GM21825 (cell line): ENCODE data around the gene TSPEAR.

Experiments used
- ATAC-seq: cut with Tn5 transposase; IDR thresholded peaks from one replicate; pipeline ENCODE4 v1.9.1; 2021; ENCODE audit warnings: mild to moderate bottlenecking, moderate library complexity; ENCODE audit not compliant: unreplicated experiment

TSPEAR gene

DNA sequence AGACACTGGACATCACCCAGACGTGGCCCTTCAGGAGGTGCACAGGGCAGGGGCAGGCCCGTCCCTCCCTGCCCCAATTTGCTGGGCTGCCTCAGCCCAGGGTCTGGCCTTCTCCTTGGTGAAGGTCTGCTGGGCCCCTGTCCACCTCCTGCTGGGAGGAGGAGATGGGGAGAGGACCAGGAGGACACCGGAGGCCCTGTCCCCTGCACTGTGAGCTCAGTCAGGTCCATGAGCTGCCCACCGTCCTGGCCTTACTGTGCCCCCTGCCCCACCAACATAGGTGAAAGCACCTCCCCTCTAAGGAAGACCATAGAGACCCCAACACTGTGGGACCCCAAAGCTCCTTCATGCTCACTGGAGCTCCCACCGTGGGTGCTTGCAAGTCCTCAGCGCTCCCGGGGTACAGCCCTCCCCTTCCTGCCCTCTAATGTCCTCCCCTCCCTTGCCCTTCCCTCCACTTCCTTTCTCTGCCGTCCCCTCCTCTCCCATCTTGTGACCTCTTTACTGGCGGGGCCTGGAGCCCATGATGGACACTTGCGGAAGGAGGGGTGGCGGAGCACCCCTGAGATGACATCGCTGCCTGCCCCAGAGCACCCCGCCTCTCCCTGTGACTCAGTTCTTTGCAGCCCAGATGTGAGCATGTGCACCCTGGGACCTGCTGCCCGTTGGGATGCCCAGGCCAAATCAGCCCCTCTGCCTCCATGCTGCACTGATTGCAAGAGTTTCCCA, 251.5 kb downstream of the TSPEAR start:
- no peak for ATAC-seq

DNA sequence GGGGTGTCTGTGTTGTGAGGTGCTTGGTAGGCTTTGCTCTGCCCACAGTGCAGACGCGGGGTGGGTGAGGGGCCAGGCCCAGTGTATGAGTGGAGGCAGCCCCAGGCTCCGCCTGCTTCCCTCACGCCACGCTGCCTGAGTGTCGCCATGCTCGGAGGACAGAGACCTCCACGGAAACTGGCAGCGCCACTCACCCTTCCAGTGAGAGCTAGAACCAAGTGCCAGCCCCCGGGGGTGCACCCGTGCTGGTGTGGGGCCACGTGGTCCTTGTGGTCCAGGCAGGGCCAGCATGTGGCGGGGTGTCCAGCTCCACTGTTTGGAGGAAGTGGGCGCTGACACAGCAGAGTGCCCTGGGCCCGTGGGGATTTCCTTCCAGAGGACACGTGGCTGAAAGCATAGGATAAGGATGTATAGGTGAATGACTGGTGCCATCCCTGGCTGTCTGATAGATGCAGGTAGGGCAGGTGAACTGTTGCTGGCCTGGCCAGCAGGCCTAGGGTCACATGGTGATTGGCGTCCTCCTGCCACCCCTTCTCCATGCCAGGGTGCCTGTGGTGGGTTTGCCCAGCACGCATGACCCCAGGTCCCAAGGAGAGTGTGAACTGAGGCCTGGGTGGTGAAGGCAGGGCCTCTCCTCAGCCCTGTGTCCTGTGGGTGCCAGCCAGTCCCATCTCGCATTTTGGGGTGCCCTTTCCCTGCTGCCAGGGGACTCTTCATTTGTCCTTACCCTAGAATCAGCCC, 252.2 kb downstream of the TSPEAR start:
- no peak for ATAC-seq

DNA sequence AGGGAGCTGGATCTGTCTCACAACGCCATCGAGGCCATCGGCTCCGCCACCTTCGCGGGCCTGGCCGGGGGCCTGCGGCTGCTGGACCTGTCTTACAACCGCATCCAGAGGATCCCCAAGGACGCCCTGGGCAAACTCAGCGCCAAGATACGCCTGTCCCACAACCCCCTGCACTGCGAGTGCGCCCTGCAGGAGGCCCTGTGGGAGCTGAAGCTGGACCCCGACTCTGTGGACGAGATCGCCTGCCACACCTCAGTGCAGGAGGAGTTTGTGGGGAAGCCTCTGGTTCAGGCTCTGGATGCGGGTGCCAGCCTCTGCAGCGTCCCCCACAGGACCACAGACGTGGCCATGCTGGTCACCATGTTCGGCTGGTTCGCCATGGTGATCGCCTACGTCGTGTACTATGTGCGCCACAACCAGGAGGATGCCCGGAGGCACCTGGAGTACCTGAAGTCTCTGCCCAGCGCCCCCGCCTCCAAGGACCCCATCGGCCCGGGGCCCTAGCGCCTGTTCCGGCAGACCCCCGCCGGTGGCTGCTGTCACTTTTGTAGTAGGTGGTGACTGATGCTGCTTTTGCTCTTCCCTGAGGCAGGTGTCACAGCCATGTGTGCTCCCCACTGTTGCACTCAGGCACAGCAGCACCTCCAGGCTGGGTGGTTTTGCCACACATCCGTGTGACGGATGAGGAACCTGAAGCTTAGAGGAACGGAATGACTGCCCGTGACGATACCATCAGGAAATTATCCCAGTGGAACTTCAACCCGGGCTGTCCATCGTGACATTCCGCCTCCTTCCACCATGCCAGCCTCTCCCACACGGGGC, 254.2 kb downstream of the TSPEAR start:
- ATAC-seq = no peak

DNA sequence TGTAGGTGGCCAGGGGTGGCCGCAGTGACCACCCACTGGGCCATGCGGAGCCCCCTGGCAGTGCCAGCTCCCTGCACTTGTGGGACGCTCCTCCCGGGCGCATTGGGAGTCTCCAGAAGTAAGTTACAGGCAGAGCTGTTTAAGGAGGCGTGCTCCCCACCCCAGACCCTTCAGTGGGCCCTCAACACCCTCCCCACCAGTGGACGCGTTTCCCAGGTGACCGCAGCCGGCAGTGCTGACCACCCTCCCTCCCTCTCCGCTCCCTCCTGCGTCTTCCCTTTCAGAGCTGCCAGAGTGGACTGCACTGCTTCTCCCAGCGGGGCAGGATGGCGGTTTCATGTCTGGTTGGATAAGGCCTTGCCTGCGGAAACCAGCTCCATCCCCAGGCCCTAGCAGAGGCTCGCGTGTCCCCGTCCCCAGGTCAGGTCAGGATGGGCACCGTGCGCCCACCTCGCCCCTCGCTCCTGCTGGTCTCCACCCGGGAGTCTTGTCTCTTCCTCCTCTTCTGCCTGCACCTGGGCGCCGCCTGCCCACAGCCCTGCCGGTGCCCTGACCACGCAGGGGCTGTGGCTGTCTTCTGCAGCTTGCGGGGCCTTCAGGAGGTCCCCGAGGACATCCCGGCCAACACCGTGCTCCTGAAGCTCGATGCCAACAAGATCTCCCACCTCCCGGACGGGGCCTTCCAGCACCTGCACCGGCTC, 255.0 kb downstream of the TSPEAR start:
- peak; percentile 10 for ATAC-seq

DNA sequence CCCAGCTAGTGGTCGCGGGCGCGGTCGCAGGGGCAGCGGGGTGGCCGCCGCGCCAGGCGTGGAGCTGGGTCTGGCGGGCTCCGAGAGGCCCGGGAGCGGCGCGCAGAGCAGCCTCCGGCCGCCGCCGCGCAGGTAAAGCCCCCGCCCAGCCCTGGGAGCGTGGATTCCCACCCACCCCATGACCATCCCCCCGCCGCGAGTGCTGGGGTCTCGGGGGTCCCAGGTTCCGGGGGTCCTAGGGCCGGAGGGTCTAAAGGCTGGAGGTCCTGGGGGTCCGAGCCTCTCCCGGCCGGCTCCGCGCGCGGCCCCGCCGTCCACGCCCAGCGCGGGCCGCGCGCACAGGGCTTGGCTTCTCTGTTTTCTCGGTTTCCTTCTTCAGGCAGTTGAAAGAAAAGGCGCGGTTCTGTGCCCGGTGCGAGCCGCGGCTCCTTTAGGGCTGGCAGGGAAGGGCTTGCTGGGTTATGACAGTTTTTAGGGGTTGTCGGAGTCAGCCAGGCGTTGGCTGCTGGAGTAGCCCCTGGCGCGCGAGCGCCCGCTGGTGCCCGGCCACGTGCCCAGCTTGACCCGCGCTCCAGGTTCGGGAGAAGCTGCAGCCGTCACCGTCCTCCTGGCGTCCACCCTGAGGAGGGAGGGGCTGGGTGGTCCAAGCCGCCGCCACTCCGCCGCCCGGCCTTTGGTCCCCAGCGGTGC, 255.7 kb downstream of the TSPEAR start:
- peak; percentile 41 for ATAC-seq

DNA sequence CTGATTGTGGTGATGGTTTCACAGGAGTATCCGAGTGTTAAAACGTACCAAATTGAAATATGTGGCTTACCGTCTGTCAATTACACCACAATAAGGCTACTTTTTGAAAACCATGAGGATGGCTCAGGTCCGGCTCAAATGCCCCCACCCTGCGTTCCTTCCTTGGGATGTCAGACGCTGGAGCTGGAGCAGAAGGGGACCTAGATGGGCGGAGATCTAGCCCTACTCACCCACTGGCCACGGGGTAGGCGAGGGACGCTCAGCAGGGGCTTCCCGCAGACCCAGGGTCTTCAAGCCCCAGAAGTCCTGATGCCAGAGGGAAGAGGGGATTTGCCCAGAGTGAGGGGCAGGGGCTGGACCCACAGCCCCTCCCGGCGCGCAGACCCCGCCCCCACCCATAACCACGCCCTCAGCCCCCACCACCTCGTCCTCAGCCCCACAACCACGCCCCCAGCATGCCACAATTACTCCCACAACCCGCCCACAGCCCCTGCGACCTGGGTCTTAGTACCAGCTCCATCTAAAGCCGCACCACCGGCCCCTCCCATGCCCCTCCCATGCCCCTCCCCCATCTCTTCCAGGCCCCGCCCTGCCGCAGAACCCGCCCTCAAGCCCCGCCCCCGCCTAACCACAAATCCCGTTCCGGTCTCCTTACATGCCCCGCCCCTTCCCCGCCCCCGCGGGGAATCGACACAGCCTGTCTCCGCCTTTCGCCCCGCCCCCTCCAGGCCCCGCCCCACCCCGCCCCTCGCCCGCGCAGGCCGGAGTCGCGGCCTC, 256.4 kb downstream of the TSPEAR start, which contains the start of gene LRRC3:
Gene LRRC3 (plus strand): TSS at position 764 of the 777 bp plus-strand sequence. CDS start 1,135 bp downstream, outside the sequence.
- peak; percentile 53 for ATAC-seq

DNA sequence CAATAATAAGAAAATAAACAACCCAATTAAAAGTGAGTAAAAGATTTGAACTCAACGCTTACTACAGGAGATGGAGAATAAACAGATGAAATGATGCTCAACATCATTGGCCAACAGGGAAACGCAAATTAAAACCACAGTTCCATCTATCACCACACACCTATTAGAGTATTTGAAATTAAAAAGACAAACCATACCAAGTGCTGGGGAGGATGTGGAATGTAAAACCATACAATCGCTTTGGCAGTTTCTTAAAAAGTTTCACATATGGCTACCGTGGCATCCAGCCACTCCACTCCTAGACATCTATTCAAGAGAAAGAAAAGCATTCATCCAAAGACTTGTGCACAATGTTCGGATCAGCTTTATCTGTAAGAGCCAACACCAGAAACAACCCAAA, 257.3 kb downstream of the TSPEAR start:
- no peak for ATAC-seq

DNA sequence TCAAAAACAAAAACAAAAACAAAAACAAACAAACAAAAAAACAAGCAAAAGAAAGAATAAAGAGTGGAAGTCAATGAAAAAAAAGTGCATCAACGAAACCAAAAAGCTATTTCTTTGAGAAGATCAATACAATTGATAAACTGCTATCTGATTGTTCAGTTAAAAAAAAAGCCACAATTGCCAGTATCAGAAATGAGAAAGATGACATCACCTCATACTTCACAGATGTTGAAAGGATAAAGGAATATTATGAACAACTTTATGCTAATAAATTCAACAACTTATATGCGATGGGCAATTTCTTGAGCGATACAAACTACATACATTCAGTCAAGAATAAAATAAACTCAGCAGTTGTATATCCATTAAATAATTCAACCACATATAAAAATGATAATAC, 258.3 kb downstream of the TSPEAR start:
- ATAC-seq = no peak

DNA sequence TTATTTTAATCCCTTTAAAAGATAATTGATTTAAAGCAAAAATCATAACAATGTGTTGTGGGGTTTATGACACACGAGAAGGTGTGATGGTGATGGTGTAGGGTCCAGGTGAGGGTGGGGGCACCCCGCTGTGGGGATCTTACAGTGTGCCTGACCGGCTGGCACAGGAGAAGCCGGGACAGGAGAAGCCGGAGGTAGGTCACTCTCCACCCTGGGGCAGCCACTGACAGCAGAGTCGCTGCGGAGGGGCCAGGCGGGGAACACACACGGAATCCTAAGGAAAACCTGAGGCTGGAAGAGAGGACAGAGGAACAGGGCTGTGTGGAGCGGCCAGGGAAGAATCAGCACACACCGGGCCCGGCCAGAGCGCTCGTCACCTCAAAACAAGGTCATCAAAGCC, 260.4 kb downstream of the TSPEAR start:
- ATAC-seq = no peak

DNA sequence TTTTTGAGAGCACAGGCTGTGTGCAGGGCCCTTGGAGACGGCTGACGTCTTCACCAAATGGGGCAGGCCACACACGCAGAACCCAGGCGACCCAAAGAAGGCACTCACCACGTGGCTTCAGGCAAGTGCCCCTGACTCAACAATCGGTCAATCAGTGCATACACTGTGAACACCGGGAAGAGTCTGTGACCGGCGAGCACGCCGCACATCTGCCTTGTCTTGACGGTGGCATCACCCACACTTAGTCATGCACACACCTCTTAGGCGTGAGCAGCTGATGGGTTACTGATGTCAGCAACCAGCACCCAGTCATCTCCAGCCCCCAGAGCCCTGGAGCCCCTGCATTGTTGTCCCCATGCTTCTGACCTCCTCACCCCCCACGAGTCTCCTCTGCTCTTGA, 261.0 kb downstream of the TSPEAR start:
- ATAC-seq = no peak

DNA sequence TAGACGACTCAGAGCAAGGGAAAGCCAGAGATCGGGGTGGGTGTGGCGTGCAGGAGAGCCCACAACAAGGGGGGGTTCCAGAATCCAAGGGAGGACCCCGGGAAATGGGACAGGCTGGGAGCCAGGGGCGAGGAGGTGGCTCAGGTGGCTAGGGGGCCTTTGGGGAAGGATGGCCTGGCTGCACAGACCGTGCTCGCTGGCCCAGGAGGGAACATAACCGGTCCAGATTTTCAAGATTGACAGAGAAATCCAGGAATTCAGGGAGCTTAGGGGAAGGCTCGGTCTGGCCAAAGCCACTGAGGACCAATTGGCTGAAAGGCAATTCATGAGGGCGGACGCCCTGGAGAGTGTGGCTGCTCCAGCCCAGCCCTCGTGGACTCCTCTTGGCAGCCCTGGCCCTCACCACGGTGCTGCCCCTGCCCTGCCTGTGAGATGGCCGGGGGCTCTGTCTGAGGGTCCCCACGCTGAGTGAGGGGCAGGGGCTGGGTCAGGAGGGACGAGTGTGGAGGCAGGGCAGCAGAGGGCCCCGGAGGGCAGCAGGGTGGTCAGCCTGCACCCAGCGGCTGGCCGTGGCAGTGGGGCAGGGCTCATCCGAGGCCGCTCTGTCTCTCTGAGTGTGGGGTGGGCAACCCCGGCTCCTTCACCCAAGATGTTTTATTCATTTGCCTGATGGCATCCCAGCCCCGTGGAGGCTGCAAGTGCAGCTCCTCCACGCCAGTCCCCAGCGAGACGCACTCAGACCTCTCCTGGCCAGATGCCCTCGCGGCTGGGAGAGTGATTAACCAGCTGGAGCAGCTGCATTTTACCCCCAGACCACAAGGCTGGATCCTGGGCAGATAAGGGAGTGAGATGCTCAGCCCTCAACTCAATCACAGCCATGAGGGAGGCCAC, 261.7 kb downstream of the TSPEAR start:
- no peak for ATAC-seq

DNA sequence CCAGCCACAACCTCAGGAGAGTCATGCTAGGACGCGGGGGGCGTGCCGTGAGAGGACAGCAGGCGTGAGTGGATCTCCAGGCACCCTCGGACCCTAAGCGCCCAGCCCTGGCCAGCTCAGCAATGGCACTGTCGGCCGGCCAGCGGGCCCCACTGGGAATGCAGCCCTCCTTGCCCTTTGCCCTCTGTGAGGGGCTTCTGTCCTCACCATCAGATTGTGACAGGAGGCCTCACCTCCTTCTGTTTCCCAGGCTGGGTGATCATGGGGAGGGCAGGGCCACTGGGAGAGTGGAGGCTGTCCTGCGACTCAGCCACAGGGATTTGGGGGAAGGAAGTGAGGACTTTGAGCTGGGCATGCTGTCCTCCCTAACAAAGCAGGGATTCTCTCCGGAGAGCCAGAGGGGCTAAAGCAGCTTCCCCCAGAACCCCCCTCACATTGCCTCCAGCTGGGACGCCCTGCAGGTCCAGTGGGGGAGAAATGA, 262.7 kb downstream of the TSPEAR start:
- ATAC-seq = no peak
